ENCODE measurements around the gene REEP2. TPM values are rescaled to one million over a fixed set of nuclear protein-coding genes. Genes with fewer than 3 reads are reported as not detected.

Gene REEP2
- total RNA-seq, 4 donors from 2014 or later = 0.54 to 3.6 (median 2.0) TPM; not detected in 1

DNA sequence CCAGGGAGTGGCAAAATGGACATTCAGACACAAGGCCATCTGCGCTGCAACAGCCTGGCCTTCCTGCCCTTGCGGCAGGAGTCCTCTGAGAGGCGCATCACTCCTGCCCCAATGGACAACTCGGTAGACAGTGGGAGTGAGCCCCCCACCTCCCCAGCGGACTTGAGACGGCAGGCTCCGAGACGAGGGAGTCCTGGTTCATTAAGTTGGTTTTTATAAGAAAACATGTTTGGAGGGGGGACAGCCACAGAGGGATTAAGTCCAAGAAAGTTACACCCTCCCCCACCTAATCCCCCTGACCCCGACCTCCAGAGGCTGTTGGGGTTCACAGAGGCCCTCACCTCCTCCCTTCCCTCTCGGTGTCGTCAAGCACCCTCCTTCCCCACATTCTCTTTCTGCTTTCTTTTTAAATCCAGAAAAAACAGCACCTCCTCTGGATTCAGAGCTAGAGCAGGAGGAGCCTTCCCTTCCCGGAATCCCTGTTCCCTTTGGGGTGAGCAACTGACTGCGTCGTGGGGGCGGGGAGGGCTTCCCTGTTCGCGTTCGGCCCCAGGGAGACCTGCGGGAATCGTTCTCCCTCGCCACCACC, 24.7 kb downstream of the REEP2 start:
- H3K4me3 ChIP-seq (replicated peaks in 1 of 3) = peak overlapping the region; percentile 16 to 48 (median 48)
- 12 to 14% methylated on average over 20 to 21 of the region's 21 CpGs for WGBS, 2 donors
- H3K27ac ChIP-seq = peak overlapping the region; percentile 97 to 98 (median 97)
- H3K4me1 ChIP-seq = peaks cover 12 to 38% of the 10 kb centered on the region in 2 donors
- H3K27me3 ChIP-seq = no peaks in the 10 kb centered on the region
- peaks cover 0 to 15% of the 10 kb centered on the region in 2 donors for H3K36me3 ChIP-seq
- peak; percentile 56 to 64 for DNase-seq
- H3K9me3 ChIP-seq = no peaks in the 10 kb centered on the region
- no peak for TF ChIP-seq POLR2A (IDR thresholded peaks at IDR 0.05)
- TF ChIP-seq, protein P1, sequence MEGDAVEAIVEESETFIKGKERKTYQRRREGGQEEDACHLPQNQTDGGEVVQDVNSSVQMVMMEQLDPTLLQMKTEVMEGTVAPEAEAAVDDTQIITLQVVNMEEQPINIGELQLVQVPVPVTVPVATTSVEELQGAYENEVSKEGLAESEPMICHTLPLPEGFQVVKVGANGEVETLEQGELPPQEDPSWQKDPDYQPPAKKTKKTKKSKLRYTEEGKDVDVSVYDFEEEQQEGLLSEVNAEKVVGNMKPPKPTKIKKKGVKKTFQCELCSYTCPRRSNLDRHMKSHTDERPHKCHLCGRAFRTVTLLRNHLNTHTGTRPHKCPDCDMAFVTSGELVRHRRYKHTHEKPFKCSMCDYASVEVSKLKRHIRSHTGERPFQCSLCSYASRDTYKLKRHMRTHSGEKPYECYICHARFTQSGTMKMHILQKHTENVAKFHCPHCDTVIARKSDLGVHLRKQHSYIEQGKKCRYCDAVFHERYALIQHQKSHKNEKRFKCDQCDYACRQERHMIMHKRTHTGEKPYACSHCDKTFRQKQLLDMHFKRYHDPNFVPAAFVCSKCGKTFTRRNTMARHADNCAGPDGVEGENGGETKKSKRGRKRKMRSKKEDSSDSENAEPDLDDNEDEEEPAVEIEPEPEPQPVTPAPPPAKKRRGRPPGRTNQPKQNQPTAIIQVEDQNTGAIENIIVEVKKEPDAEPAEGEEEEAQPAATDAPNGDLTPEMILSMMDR (IDR thresholded peaks at IDR 0.05) = peak in 3 of 6 experiments; percentile 18
- intact Hi-C loops (cut with DNase I) = no loop called here

DNA sequence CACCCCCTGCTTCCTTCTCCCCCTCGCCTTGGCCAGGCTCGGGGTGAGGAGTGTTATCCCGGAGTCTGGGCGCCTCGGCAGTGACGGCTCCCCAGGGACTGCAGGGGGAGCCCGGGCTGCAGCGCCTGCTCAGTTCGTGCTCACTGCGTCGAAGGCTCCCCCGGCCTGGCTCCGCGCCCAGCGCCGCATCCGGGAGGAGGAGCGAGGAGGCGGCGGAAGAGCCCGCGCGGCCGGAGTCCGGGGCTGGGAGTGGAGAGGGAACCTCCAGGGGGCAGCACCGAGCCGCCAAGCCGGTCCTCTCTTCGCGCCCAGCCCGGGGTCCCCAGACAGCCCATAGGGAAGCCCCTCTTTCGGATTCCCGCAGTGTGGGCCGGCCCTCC, 25.1 kb downstream of the REEP2 start:
- Histone ChIP-seq H3K4me1 (peaks cover 11 to 35% of the 10 kb centered on the region in 2 donors), H3K4me3 (replicated peaks in 1 of 3) (peak overlapping the region; percentile 48 to 91 (median 48)), H3K36me3 (peaks cover 0 to 15% of the 10 kb centered on the region in 2 donors), H3K27ac (peak overlapping the region; percentile 97 to 98 (median 97)), H3K9me3 (no peaks in the 10 kb centered on the region), H3K27me3 (no peaks in the 10 kb centered on the region)
- peak; percentile 95 to 96 for DNase-seq
- intact Hi-C loops (cut with DNase I) = no loop called here
- TF ChIP-seq, protein P1 (IDR thresholded peaks at IDR 0.05) = peak; percentile 90 to 98 (median 94)
- peak in 1 of 2 donors; percentile 83 for TF ChIP-seq POLR2A (IDR thresholded peaks at IDR 0.05)
- 1% methylated on average over 11 to 27 of the region's 34 CpGs for WGBS, 2 donors

DNA sequence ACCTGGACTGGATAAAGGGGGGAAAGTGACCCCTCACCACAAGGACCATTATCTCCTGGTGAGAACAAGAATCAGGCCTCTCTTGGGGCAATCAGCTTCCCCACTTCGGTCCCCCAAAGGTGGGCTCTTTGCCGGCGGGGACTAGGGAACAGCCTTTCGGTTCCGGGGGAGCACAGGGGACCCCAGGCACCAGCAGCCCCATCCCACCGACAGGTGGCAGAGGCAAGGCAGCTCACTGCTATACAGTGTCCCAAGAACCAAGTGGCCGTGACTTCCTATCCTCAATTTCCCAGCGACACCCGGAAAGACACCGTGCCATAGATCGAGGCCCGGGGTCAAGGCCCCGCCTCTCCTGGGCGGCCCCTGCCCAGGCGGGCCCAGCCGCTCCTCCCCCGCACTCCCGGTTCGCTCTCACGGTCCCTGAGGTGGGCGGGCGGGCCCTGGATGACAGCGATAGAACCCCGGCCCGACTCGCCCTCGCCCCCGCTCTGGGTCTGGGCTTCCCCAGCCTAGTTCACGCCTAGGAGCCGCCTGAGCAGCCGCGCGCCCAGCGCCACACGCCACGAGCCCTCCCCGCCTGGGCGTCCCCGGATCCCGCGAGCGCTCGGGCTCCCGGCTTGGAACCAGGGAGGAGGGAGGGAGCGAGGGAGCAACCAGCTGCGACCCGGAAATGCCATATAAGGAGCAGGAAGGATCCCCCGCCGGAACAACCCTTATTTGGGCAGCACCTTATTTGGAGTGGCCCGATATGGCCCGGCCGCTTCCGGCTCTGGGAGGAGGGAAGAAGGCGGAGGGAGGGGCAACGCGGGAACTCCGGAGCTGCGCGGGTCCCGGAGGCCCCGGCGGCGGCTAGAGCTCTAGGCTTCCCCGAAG, 25.8 kb downstream of the REEP2 start:
- Histone ChIP-seq H3K4me3 (replicated peaks in 1 of 3) (peak overlapping the region; percentile 48 to 91 (median 48)), H3K27ac (peak overlapping the region; percentile 97 to 98 (median 97)), H3K36me3 (peaks cover 0 to 15% of the 10 kb centered on the region in 2 donors), H3K4me1 (peaks cover 11 to 35% of the 10 kb centered on the region in 2 donors), H3K9me3 (no peaks in the 10 kb centered on the region), H3K27me3 (no peaks in the 10 kb centered on the region)
- intact Hi-C loops (cut with DNase I) = no loop called here
- TF ChIP-seq, protein P1 (IDR thresholded peaks at IDR 0.05) = peak in 4 of 6 experiments; percentile 14 to 73 (median 24)
- TF ChIP-seq POLR2A (IDR thresholded peaks at IDR 0.05) = peak in 1 of 2 donors; percentile 65
- DNase-seq = peak; percentile 98
- 1 to 2% methylated on average over 9 to 13 of the region's 64 CpGs for WGBS, 2 donors

DNA sequence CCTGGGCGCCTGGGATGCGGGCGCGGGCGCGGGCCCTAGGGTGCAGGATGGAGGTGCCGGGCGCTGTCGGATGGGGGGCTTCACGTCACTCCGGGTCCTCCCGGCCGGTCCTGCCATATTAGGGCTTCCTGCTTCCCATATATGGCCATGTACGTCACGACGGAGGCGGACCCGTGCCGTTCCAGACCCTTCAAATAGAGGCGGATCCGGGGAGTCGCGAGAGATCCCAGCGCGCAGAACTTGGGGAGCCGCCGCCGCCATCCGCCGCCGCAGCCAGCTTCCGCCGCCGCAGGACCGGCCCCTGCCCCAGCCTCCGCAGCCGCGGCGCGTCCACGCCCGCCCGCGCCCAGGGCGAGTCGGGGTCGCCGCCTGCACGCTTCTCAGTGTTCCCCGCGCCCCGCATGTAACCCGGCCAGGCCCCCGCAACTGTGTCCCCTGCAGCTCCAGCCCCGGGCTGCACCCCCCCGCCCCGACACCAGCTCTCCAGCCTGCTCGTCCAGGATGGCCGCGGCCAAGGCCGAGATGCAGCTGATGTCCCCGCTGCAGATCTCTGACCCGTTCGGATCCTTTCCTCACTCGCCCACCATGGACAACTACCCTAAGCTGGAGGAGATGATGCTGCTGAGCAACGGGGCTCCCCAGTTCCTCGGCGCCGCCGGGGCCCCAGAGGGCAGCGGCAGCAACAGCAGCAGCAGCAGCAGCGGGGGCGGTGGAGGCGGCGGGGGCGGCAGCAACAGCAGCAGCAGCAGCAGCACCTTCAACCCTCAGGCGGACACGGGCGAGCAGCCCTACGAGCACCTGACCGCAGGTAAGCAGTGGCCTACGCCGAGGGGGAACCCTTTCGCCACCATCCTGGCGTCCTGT, 26.6 kb downstream of the REEP2 start, which contains the start of gene EGR1:
TSS of gene EGR1 (plus strand) at position 219 of the 864 bp plus-strand sequence. CDS start at position 502, 283 bp downstream.
- peaks cover 11 to 35% of the 10 kb centered on the region in 2 donors for H3K4me1 ChIP-seq
- H3K4me3 ChIP-seq (replicated peaks in 1 of 3) = peak within 1 kb of the TSS; percentile 48 to 91 (median 64)
- H3K36me3 ChIP-seq = peaks cover 0 to 15% of the 10 kb centered on the region in 2 donors
- H3K9me3 ChIP-seq = no peaks in the 10 kb centered on the region
- 3% methylated on average over 7 to 10 of the region's 85 CpGs for WGBS, 2 donors
- DNase-seq = peak; percentile 93 to 94
- peak; percentile 99 to 100 for TF ChIP-seq POLR2A (IDR thresholded peaks at IDR 0.05)
- TF ChIP-seq, protein P1 (IDR thresholded peaks at IDR 0.05) = peak in 3 of 6 experiments; percentile 9 to 12 (median 9)
- no peaks in the 10 kb centered on the region for H3K27me3 ChIP-seq
- intact Hi-C loops (cut with DNase I) = no loop called here
- H3K27ac ChIP-seq = peak within 1 kb of the TSS; percentile 97 to 98 (median 97)

Data from thyroid gland (tissue), 4 donors.